KMS-11 (cell line): ENCODE measurements around the gene TRIM44.

ENCODE experiments used
- H2AFZ ChIP-seq: fragments of 200-600 bp; sonication (generic); 2 replicates; pipeline ENCODE4 v1.6.1; 2016; ENCODE audit warnings: antibody characterized with exemption, mixed run types, low read depth
- H3K27ac ChIP-seq: fragments of 200-600 bp; sonication (generic); 2 replicates; pipeline ENCODE4 v1.6.1; 2016; ENCODE audit warnings: mild to moderate bottlenecking, mixed run types
- H3K27me3 ChIP-seq: fragments of 200-600 bp; sonication (generic); 2 replicates; pipeline ENCODE4 v1.6.1; 2017; ENCODE audit warnings: mild to moderate bottlenecking, low read depth, mixed run types, moderate library complexity; ENCODE audit not compliant: insufficient read depth
- H3K36me3 ChIP-seq: fragments of 200-600 bp; sonication (generic); 2 replicates; pipeline ENCODE4 v1.6.1; 2017; ENCODE audit warnings: mild to moderate bottlenecking, mixed run types; ENCODE audit not compliant: insufficient read depth
- H3K4me1 ChIP-seq: fragments of 200-600 bp; sonication (generic); 2 replicates; pipeline ENCODE4 v1.6.1; 2016; ENCODE audit warnings: mild to moderate bottlenecking, low read depth, mixed run types; ENCODE audit not compliant: poor library complexity, severe bottlenecking
- H3K4me2 ChIP-seq: fragments of 200-600 bp; sonication (generic); 2 replicates; pipeline ENCODE4 v1.7.0; 2016; ENCODE audit warnings: mild to moderate bottlenecking, mixed run types
- H3K4me3 ChIP-seq: fragments of 200-600 bp; sonication (generic); IDR thresholded peaks from 2 replicates; pipeline ENCODE4 v1.6.1; 2017; ENCODE audit warnings: low read depth, low read length, mixed read lengths; ENCODE audit not compliant: insufficient read depth
- H3K79me2 ChIP-seq: fragments of 200-600 bp; sonication (generic); 2 replicates; pipeline ENCODE4 v1.6.1; 2016; ENCODE audit warnings: low read depth, mixed run types; ENCODE audit not compliant: insufficient read depth
- H3K9ac ChIP-seq: fragments of 200-600 bp; sonication (generic); 2 replicates; pipeline ENCODE4 v1.6.1; 2016; ENCODE audit warnings: mild to moderate bottlenecking, mixed run types
- H4K20me1 ChIP-seq: fragments of 200-600 bp; sonication (generic); 2 replicates; pipeline ENCODE4 v1.6.1; 2016; ENCODE audit warnings: mild to moderate bottlenecking, mixed run types; ENCODE audit not compliant: insufficient read depth
- CTCF ChIP-seq: fragments of 200-600 bp; sonication (generic); conservative IDR thresholded peaks from 2 replicates; pipeline ENCODE4 v1.6.1; 2017; ENCODE audit warnings: low read depth, mild to moderate bottlenecking, antibody characterized with exemption, low read length, moderate library complexity, mixed read lengths

TRIM44 gene

GRCh38 chr11:35812828-35813227 lies 150.3 kb downstream of the TRIM44 start:
- no peaks in the 10 kb centered on the region for H3K4me1 ChIP-seq
- H3K27me3 ChIP-seq: no peaks in the 10 kb centered on the region
- no peak overlapping the region for H2AFZ ChIP-seq
- no peak overlapping the region for H3K27ac ChIP-seq
- H3K9ac ChIP-seq: no peak overlapping the region
- H3K36me3 ChIP-seq: no peaks in the 10 kb centered on the region
- H3K4me3 ChIP-seq: no peak overlapping the region
- no peak for TF ChIP-seq CTCF
- H3K79me2 ChIP-seq: no peaks in the 10 kb centered on the region
- no peaks in the 10 kb centered on the region for H4K20me1 ChIP-seq
- H3K4me2 ChIP-seq: no peak overlapping the region

DNA sequence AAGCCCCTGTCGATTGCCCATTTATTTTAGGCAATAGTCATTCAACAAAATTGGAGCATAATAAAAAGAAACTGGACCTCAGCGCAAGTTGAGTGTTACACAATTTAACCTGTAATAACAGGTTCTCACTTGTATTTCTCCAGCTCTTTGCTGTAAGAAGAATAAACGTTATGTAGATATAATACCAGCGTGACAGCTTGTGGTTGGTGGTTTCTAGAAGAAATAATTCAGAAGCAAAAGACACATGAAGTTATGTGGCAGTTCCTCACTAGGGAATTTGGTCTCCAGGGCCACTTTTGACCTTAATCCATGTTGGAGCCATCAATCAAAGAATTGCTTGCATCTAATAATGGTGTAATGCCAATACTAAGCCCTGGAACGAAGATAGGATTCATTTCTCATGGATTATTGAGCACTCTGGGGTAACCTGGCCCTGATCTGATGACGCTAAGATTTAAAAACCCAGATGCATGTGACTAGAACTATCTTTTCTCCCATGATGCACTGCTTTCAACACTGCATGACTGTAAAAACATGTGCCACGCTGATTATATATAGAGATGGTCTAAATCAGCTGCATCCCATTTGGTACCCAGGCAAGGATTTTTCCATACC lies 151.6 kb downstream of the TRIM44 start:
- Histone ChIP-seq H3K4me2 (no peak overlapping the region), H3K27ac (no peak overlapping the region), H4K20me1 (no peaks in the 10 kb centered on the region), H3K36me3 (no peaks in the 10 kb centered on the region), H3K79me2 (no peaks in the 10 kb centered on the region), H3K27me3 (no peaks in the 10 kb centered on the region), H2AFZ (no peak overlapping the region), H3K4me1 (no peaks in the 10 kb centered on the region), H3K9ac (no peak overlapping the region), H3K4me3 (no peak overlapping the region)
- TF ChIP-seq CTCF: no peak

DNA sequence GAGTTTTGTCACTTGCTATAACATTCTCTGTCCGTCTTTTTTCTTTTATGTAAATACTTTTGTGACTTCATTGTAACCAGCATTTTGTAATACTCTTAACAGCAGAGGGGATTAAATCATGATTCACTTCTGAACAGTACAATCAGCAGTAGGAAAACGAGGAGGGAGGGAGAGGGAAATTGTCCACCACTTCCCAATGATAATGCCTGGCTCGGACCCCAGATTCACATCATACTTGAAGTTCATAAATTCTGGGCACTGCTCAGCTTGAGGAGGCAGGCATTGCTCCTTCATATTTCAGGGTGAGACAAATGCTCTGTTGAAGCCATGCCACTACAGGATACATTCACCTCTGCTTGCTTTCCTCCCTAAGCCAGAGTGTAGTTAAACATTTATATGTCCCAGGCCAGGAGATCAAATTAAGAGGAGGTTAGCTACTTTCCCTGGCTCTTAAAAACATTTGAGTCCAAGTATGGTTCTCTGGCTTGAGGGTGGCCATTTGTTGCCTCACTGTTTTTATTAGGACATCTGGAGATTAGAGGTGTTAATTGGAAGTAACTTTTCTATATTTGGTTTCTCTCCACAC lies 152.2 kb downstream of the TRIM44 start:
- no peaks in the 10 kb centered on the region for H3K4me1 ChIP-seq
- no peak overlapping the region for H3K4me2 ChIP-seq

DNA sequence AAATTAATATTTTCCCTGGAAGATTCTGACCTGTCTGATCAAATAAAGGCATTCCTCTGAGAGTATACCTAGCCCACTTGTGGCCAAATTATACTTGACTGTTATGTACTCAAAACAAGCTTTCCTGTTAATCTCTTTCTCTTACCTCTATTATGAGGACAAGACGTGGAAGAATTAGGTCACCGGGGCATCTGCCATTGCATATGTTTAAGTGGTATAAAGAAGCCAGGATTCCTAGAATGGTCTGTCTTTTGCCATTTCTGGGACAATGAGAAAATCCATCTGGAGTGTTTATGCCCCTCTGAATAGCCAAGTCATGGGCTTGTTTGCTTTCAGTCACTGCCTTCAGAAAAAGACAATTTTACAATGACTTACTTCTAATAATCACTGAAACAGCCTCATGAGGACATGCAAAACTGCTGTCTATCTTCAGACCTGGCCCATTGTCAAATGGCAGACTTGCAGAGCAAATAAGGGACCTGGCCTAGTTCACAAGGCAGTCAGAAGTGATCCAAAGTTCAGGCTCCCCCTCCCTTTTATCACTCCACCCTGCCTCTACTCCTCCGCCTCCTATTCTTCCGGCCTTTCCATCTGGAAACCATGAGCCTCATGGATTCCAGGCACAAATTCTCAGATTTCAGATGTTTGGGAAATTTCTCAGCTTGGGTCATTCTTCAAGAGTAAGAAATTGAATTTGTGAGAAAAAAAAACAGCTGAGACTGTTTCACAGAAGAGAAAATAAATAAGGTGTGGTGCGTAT lies 153.2 kb downstream of the TRIM44 start:
- no peak for TF ChIP-seq CTCF
- no peaks in the 10 kb centered on the region for H3K36me3 ChIP-seq
- H3K79me2 ChIP-seq: no peaks in the 10 kb centered on the region
- no peak overlapping the region for H3K4me2 ChIP-seq
- H2AFZ ChIP-seq: no peak overlapping the region
- no peaks in the 10 kb centered on the region for H3K27me3 ChIP-seq
- no peak overlapping the region for H3K9ac ChIP-seq
- no peaks in the 10 kb centered on the region for H3K4me1 ChIP-seq
- H3K27ac ChIP-seq: no peak overlapping the region
- H3K4me3 ChIP-seq: no peak overlapping the region
- H4K20me1 ChIP-seq: no peaks in the 10 kb centered on the region

More for the DNA sequence above, 152.2 kb downstream of the TRIM44 start:
- no peaks in the 10 kb centered on the region for H3K27me3 ChIP-seq
- H3K4me3 ChIP-seq: no peak overlapping the region
- H3K9ac ChIP-seq: no peak overlapping the region
- H3K79me2 ChIP-seq: no peaks in the 10 kb centered on the region
- no peak overlapping the region for H3K27ac ChIP-seq
- H3K36me3 ChIP-seq: no peaks in the 10 kb centered on the region
- H2AFZ ChIP-seq: no peak overlapping the region
- no peak for TF ChIP-seq CTCF
- H4K20me1 ChIP-seq: no peaks in the 10 kb centered on the region
